ENCODE measurements around the gene ZSWIM4. TPM values are rescaled to one million over a fixed set of nuclear protein-coding genes. Genes with fewer than 3 reads are reported as not detected.
A peak's percentile ranks its signal among the peaks of the same experiment; 100 is the strongest.

ZSWIM4 gene
- total and polyA plus RNA-seq, 2 of the 13 experiments (the other 11 are each of a cell fraction or from before 2014, with no cell fraction given) = 0.33 to 0.86 TPM

DNA sequence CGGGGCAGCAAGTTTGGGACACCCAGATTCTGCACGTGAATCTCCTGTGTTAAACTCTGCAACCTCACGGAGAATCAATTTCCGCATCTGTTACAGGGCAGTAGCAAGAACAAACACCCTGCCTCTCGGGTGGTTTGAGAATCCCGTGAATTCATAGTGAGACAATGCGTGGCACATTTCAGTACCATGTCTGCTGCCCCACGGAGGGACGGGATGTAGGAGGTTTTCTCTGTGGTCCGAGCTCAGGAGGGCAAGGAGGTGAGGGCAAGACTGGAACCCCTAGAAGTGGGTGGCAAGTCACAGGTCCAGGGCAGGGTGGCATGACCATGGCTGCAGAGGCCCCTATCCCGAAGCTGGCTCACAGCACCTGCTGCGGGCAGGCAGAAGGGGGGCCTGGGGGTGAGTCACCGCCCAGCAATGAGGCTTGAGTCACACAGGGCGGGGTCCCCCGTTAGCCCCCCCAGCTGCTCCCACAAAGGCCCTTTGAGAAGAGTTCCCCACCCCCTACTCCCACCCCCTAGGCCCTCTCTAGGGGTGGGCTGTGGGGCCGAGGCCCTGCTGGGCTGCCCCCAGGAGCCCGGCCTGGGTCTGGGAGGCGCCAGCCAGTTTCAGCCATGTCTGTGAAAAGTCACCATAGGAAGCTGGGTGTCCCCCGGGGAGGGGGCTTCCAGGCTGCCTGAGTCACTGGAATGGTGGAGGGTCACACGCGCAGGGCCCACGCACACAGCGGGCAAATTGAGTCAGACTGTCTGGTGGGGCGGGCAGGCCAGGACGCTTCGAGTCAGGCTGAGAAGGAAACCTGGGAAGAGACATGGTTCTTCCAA lies 55.9 kb downstream of the ZSWIM4 start (continued):
- TF ChIP-seq, protein P1, sequence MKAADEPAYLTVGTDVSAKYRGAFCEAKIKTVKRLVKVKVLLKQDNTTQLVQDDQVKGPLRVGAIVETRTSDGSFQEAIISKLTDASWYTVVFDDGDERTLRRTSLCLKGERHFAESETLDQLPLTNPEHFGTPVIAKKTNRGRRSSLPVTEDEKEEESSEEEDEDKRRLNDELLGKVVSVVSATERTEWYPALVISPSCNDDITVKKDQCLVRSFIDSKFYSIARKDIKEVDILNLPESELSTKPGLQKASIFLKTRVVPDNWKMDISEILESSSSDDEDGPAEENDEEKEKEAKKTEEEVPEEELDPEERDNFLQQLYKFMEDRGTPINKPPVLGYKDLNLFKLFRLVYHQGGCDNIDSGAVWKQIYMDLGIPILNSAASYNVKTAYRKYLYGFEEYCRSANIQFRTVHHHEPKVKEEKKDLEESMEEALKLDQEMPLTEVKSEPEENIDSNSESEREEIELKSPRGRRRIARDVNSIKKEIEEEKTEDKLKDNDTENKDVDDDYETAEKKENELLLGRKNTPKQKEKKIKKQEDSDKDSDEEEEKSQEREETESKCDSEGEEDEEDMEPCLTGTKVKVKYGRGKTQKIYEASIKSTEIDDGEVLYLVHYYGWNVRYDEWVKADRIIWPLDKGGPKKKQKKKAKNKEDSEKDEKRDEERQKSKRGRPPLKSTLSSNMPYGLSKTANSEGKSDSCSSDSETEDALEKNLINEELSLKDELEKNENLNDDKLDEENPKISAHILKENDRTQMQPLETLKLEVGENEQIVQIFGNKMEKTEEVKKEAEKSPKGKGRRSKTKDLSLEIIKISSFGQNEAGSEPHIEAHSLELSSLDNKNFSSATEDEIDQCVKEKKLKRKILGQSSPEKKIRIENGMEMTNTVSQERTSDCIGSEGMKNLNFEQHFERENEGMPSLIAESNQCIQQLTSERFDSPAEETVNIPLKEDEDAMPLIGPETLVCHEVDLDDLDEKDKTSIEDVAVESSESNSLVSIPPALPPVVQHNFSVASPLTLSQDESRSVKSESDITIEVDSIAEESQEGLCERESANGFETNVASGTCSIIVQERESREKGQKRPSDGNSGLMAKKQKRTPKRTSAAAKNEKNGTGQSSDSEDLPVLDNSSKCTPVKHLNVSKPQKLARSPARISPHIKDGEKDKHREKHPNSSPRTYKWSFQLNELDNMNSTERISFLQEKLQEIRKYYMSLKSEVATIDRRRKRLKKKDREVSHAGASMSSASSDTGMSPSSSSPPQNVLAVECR (CRISPR knock-in tag; IDR thresholded peaks at IDR 0.05; ENCODE audit: borderline replicate concordance) = 0 out of 2 replicates have a peak, but pooled peaks have one; percentile 11
- TF ChIP-seq JUNB (CRISPR knock-in tag; IDR thresholded peaks at IDR 0.05; ENCODE audit: borderline replicate concordance) (peak; percentile 95), YEATS4 (CRISPR knock-in tag; IDR thresholded peaks at IDR 0.05; ENCODE audit: borderline replicate concordance) (peak; percentile 33; the same call in 1 of the 2 replicates), NR2F1 (CRISPR knock-in tag; IDR thresholded peaks at IDR 0.05) (no peak; a peak in 1 of 4 replicates), JARID2 (CRISPR knock-in tag; IDR thresholded peaks at IDR 0.05; ENCODE audit: insufficient replicate concordance) (no peak), RXRA (CRISPR knock-in tag; IDR thresholded peaks at IDR 0.05) (peak; percentile 59; the same call in 1 of the 2 replicates), ZBTB7B (CRISPR knock-in tag; IDR thresholded peaks at IDR 0.05) (peak; percentile 83), MTF2 (CRISPR knock-in tag; IDR thresholded peaks at IDR 0.05; ENCODE audit: borderline replicate concordance) (no peak), HIVEP1 (CRISPR knock-in tag; IDR thresholded peaks at IDR 0.05) (0 out of 2 replicates have a peak, but pooled peaks have one; percentile 18), PCBP1 (IDR thresholded peaks at IDR 0.05; ENCODE audit: borderline replicate concordance, low read depth, low read length) (peak; percentile 61; the same call in 1 of the 2 replicates), HOXA5 (CRISPR knock-in tag; IDR thresholded peaks at IDR 0.05) (no peak), RXRB (CRISPR knock-in tag; IDR thresholded peaks at IDR 0.05; ENCODE audit: borderline replicate concordance) (peak; percentile 51; the same call in 1 of the 2 replicates), ZNF556 (CRISPR knock-in tag; IDR thresholded peaks at IDR 0.05; ENCODE audit: borderline replicate concordance) (no peak; the same call in 1 of the 2 replicates), CBX5 (CRISPR knock-in tag; IDR thresholded peaks at IDR 0.05; ENCODE audit: borderline replicate concordance) (peak; percentile 26; the same call in 1 of the 2 replicates)
- TF ChIP-seq, protein P2, sequence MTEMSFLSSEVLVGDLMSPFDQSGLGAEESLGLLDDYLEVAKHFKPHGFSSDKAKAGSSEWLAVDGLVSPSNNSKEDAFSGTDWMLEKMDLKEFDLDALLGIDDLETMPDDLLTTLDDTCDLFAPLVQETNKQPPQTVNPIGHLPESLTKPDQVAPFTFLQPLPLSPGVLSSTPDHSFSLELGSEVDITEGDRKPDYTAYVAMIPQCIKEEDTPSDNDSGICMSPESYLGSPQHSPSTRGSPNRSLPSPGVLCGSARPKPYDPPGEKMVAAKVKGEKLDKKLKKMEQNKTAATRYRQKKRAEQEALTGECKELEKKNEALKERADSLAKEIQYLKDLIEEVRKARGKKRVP (CRISPR knock-in tag; IDR thresholded peaks at IDR 0.05) = peak in 1 of 2 experiments; percentile 45; a peak in 1 of 4 replicates
